Effector CD8-positive, alpha-beta T cell (primary cell): ENCODE results near the gene GRXCR2.

ENCODE experiments used
- DNase-seq: peaks from one replicate; lab custom pipeline; 2025; lab: John Stamatoyannopoulos, UW

The GRXCR2 gene

GRCh38 chr5:145835848-145836239, 37.0 kb downstream of the GRXCR2 start:
- DNase-seq: no peak

- DNase-seq: no peak
Measured at GRCh38 chr5:145834917-145835847, 37.6 kb downstream of the GRXCR2 start, which contains the start of gene PRELID2. Gene PRELID2, minus strand, starts transcription at chr5:145835342. Its CDS starts 91 bp downstream, at chr5:145835251.

- no peak for DNase-seq
Measured at GRCh38 chr5:145834554-145834916, 38.3 kb downstream of the GRXCR2 start.

GRCh38 chr5:145833631-145834200, 39.1 kb downstream of the GRXCR2 start:
- no peak for DNase-seq

GRCh38 chr5:145830594-145830993, 42.2 kb downstream of the GRXCR2 start:
- DNase-seq: no peak

GRCh38 chr5:145829708-145830361, 43.0 kb downstream of the GRXCR2 start:
- DNase-seq: no peak

GRCh38 chr5:145826895-145827674, 45.7 kb downstream of the GRXCR2 start:
- no peak for DNase-seq

GRCh38 chr5:145825751-145826180, 47.0 kb downstream of the GRXCR2 start:
- no peak for DNase-seq

GRCh38 chr5:145824040-145824439, 48.8 kb downstream of the GRXCR2 start:
- no peak for DNase-seq

- DNase-seq: no peak
Measured at GRCh38 chr5:145818604-145819003, 54.2 kb downstream of the GRXCR2 start.

- DNase-seq: no peak
Measured at GRCh38 chr5:145812877-145813276, 59.9 kb downstream of the GRXCR2 start.

- no peak for DNase-seq
Measured at GRCh38 chr5:145811834-145812625, 60.8 kb downstream of the GRXCR2 start.
